Natural killer cell (primary cell): ENCODE results near the gene ATL1. TPM values are rescaled to one million over a fixed set of nuclear protein-coding genes. Genes with fewer than 3 reads are reported as not detected.
"Not testable (repeated sequence)": the region's sequence is repeated elsewhere in the genome, so short reads cannot be mapped to it uniquely, and the experiment has no call there.

Experiments used
- ATAC-seq, 3 donors: fragments of 150-1000 bp in 2 of 3; fragments of 200-7000 bp in 1 of 3; cut with Tn5 transposase; 1 replicate in 1 of 3; 2 replicates in 2 of 3; pipeline ENCODE4 v1.10.0; 2021; ENCODE audit warnings: mild to moderate bottlenecking in 2 of 3, moderate library complexity in 2 of 3
- DNase-seq, 2 donors: peaks; one replicate each; pipeline versions ENCODE4 v3.0.0 to v3.0.0-alpha.2; 2013 to 2021; ENCODE audit warnings: mixed read lengths in 1 of 2
- H3K27ac ChIP-seq: one replicate; pipeline ENCODE4 v1.5.1; 2013; ENCODE audit warnings: mild to moderate bottlenecking, low read length
- H3K27me3 ChIP-seq: one replicate; pipeline ENCODE4 v1.6.1; 2013; ENCODE audit warnings: low read length; ENCODE audit not compliant: control insufficient read depth, insufficient read depth
- H3K36me3 ChIP-seq: one replicate; pipeline ENCODE4 v1.6.1; 2013; ENCODE audit warnings: low read length; ENCODE audit not compliant: control insufficient read depth, insufficient read depth
- H3K4me1 ChIP-seq: one replicate; pipeline ENCODE4 v1.6.1; 2013; ENCODE audit warnings: low read length; ENCODE audit not compliant: control insufficient read depth, insufficient read depth
- H3K4me3 ChIP-seq: one replicate; pipeline ENCODE4 v1.5.1; 2013; ENCODE audit warnings: low read length
- H3K9me3 ChIP-seq: one replicate; pipeline ENCODE4 v1.6.1; 2013; ENCODE audit warnings: low read length; ENCODE audit not compliant: control insufficient read depth, insufficient read depth
- H3K27ac Mint-ChIP-seq, 2 donors: one replicate each; pipeline ENCODE4 v1.8.0; 2022; ENCODE audit warnings: mild to moderate bottlenecking in 2 of 2, mixed read lengths in 2 of 2, moderate library complexity in 1 of 2
- H3K27me3 Mint-ChIP-seq, 2 donors: one replicate each; pipeline ENCODE4 v1.8.0; 2022; ENCODE audit warnings: low read depth in 2 of 2, mixed read lengths in 2 of 2
- H3K36me3 Mint-ChIP-seq: one replicate; pipeline ENCODE4 v1.8.0; 2022; ENCODE audit warnings: mixed read lengths
- H3K4me1 Mint-ChIP-seq, 2 donors: one replicate each; pipeline ENCODE4 v1.8.0; 2022; ENCODE audit warnings: mixed read lengths in 2 of 2
- H3K4me3 Mint-ChIP-seq: one replicate; pipeline ENCODE4 v1.8.0; 2022; ENCODE audit warnings: mild to moderate bottlenecking, moderate library complexity, mixed read lengths
- H3K9me3 Mint-ChIP-seq, 2 donors: one replicate each; pipeline ENCODE4 v1.8.0; 2022; ENCODE audit warnings: mixed read lengths in 2 of 2
- CTCF ChIP-seq: fragments of 200-600 bp; IDR thresholded peaks from one replicate; pipeline ENCODE4 v1.8.0; 2022; ENCODE audit warnings: antibody characterized with exemption
- WGBS: methylation state at CpG from one replicate; pipeline ENCODE4 v1.1.7; 2013; ENCODE audit warnings: missing lambda C conversion rate; ENCODE audit not compliant: insufficient coverage; 5-methylcytosine and 5-hydroxymethylcytosine counted together
- intact Hi-C: fragments of 100-400 bp; cut with micrococcal nuclease; formaldehyde crosslinking; loops from one replicate; pipeline ENCODE4 v1.14.2; 2022
- total RNA-seq, 4 donors: library from RNA; stranded (reverse); fragments of 120-200 nt in 1 of 4; gene quantifications; one replicate each; pipeline versions ENCODE4 v1.2.3 to v1.2.4, GENCODE V29; 2013 to 2022

Gene ATL1
- total RNA-seq, 3 donors from 2014 or later (not counting 1 experiment from before 2014, with no cell fraction given), result 1.6 to 3.8 (median 2.4) TPM

GRCh38 chr14:50658203-50658602 lies 98.3 kb downstream of the ATL1 start:
- Mint-ChIP-seq H3K4me3 (no peak overlapping the region), H3K27me3 (peaks cover 0 to 7% of the 10 kb centered on the region in 2 donors), H3K27ac (no peak overlapping the region), H3K4me1 (peaks cover 9 to 10% of the 10 kb centered on the region in 2 donors), H3K36me3 (no peaks in the 10 kb centered on the region), H3K9me3 (no peaks in the 10 kb centered on the region)
- Histone ChIP-seq H3K4me3 (no peak overlapping the region), H3K27me3 (no peaks in the 10 kb centered on the region), H3K9me3 (no peaks in the 10 kb centered on the region), H3K36me3 (no peaks in the 10 kb centered on the region), H3K4me1 (no peaks in the 10 kb centered on the region), H3K27ac (no peak overlapping the region)
- 90% methylated on average over 6 of the region's 6 CpGs for WGBS
- ATAC-seq, result no peak
- no peak for DNase-seq
- no peak for TF ChIP-seq CTCF
- intact Hi-C loops, result no loop called here

- H3K4me1 Mint-ChIP-seq, result peaks cover 10 to 16% of the 10 kb centered on the region in 2 donors
- Histone ChIP-seq H3K27me3 (no peaks in the 10 kb centered on the region), H3K36me3 (no peaks in the 10 kb centered on the region), H3K4me3 (no peak overlapping the region), H3K27ac (no peak overlapping the region), H3K4me1 (no peaks in the 10 kb centered on the region), H3K9me3 (no peaks in the 10 kb centered on the region)
- H3K9me3 Mint-ChIP-seq, result no peaks in the 10 kb centered on the region
- intact Hi-C loops, result no loop called here
- TF ChIP-seq CTCF, result no peak
- H3K4me3 Mint-ChIP-seq, result no peak overlapping the region
- H3K36me3 Mint-ChIP-seq, result no peaks in the 10 kb centered on the region
- WGBS, result 89% methylated on average over 6 of the region's 6 CpGs
- DNase-seq (no peak), ATAC-seq (no peak)
- H3K27me3 Mint-ChIP-seq, result peaks cover 0 to 7% of the 10 kb centered on the region in 2 donors
- no peak overlapping the region for H3K27ac Mint-ChIP-seq
Observed at GRCh38 chr14:50659327-50659974, 99.5 kb downstream of the ATL1 start.

- H3K9me3 Mint-ChIP-seq, ATAC-seq, H3K9me3 ChIP-seq, H3K36me3 Mint-ChIP-seq, intact Hi-C loops, H3K4me3 ChIP-seq, DNase-seq, H3K27me3 ChIP-seq, H3K27ac Mint-ChIP-seq, H3K27ac ChIP-seq, H3K27me3 Mint-ChIP-seq, H3K4me1 ChIP-seq, H3K36me3 ChIP-seq, H3K4me3 Mint-ChIP-seq: not testable (repeated sequence)
- WGBS, result 92% methylated on average over 2 of the region's 2 CpGs
- H3K4me1 Mint-ChIP-seq, result peaks cover 19 to 30% of the 10 kb centered on the region in 2 donors
Observed at GRCh38 chr14:50664579-50664978, 104.6 kb downstream of the ATL1 start.

DNA sequence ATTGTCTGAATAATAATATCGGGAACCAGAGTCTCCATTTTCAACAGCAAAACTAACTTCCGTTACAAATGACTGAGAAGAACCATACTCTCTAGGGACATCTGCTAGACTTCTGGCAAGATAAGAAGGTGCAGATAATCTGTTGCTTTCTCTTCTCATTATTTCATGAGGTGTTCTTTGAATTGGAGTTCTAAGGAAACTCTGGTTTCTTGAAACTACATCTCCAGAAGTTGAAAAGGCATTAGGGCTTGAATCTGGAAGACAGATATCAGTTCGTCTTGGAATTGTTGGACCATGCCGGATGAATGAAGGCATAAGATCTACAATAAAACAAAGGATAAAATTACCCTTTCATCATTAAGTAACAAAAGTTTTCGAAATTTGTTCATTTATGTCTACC lies 105.4 kb downstream of the ATL1 start:
- H3K27me3 Mint-ChIP-seq, DNase-seq, H3K9me3 ChIP-seq, H3K36me3 ChIP-seq, intact Hi-C loops, ATAC-seq, H3K4me1 ChIP-seq, H3K36me3 Mint-ChIP-seq, H3K27me3 ChIP-seq, H3K27ac ChIP-seq, H3K27ac Mint-ChIP-seq, H3K4me3 ChIP-seq, H3K9me3 Mint-ChIP-seq, H3K4me3 Mint-ChIP-seq: not testable (repeated sequence)
- 100% methylated on average over 1 of the region's 5 CpGs for WGBS
- peaks cover 19 to 30% of the 10 kb centered on the region in 2 donors for H3K4me1 Mint-ChIP-seq
